Measurements from ENCODE around the gene MOCOS. TPM values are rescaled to one million over a fixed set of nuclear protein-coding genes. Genes with fewer than 3 reads are reported as not detected.

Gene MOCOS
- total RNA-seq, 4 donors from 2014 or later: 1.1 to 6.2 (median 4.1) TPM

DNA sequence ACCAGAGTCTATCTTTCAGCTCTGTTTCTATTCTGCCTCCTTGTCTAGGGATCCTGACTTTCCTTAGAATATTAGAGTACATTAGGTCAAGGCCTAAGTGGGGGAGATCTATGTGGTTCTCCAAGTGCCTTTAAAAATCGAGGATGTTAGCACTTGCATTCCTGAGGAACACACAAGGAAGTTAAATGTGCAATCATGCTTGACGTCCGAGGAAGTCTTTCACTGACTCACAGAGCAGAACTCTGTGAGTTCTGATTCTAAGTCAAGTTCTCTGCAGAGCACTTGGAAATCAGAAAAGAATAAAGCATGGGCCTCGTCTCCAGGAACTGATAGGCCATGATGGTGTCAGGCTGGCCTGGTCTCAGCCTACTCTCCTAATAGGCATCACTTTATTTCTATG is 127.5 kb downstream of the MOCOS start:
- WGBS, 2 donors: 50 to 61% methylated on average over 4 of the region's 4 CpGs
- no peak for DNase-seq (ENCODE audit: low spot score in 2 of 2)
- TF ChIP-seq, protein P1, sequence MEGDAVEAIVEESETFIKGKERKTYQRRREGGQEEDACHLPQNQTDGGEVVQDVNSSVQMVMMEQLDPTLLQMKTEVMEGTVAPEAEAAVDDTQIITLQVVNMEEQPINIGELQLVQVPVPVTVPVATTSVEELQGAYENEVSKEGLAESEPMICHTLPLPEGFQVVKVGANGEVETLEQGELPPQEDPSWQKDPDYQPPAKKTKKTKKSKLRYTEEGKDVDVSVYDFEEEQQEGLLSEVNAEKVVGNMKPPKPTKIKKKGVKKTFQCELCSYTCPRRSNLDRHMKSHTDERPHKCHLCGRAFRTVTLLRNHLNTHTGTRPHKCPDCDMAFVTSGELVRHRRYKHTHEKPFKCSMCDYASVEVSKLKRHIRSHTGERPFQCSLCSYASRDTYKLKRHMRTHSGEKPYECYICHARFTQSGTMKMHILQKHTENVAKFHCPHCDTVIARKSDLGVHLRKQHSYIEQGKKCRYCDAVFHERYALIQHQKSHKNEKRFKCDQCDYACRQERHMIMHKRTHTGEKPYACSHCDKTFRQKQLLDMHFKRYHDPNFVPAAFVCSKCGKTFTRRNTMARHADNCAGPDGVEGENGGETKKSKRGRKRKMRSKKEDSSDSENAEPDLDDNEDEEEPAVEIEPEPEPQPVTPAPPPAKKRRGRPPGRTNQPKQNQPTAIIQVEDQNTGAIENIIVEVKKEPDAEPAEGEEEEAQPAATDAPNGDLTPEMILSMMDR (IDR thresholded peaks at IDR 0.05): no peak
- no peak for TF ChIP-seq POLR2A (IDR thresholded peaks at IDR 0.05)
- H3K4me3 ChIP-seq (ENCODE audit: low read depth, poor library complexity, severe bottlenecking): no peak overlapping the region
- intact Hi-C loops (cut with DNase I; ENCODE audit: low total_unique reads): no loop called here

DNA sequence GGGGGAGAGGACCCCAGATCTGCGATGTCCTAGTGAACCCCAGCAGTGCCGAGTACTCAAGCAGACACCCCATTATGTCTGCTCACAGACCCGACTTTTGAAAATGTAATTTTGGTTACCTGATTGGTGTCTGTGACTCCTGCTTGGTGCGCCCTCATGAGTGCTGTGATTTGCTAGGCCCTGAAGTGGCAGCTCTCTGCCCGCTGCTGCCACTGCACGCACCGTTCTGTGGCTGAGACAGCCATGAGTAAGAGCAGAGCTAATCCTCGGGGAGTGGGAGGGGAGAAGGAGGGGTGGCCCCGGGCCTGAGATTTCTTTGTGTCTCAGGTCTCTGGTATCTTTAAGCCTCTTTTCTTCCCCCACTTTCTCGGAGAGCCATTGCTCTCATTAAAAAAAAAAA is 128.4 kb downstream of the MOCOS start:
- intact Hi-C loops (cut with DNase I; ENCODE audit: low total_unique reads): no loop called here
- no peak for TF ChIP-seq POLR2A (IDR thresholded peaks at IDR 0.05)
- DNase-seq (ENCODE audit: low spot score in 2 of 2): peak in 1 of 2 donors; percentile 73

DNA sequence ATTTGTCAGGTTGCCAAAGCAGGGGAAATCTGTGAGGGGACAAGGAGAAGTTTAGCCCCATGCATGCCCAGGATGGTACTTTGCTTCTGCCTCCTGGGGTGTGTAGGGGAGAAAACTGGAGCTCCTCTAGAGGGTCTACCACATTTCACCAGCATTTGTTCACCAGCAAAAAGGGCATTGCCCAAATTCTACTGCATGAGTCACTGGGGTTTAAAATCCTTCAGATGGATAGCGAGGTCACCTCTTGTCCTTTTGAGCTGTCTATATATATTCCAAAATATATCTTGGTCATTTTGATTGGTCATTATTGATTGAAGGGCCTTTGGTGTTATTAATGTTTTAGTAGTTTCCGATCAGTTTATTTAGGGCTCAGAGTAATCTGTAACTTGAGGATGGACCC is 128.9 kb downstream of the MOCOS start:
- no peak for DNase-seq (ENCODE audit: low spot score in 2 of 2)
- 86 to 97% methylated on average over 2 of the region's 2 CpGs for WGBS, 2 donors
- no peak for TF ChIP-seq POLR2A (IDR thresholded peaks at IDR 0.05)
- TF ChIP-seq, protein P1 (IDR thresholded peaks at IDR 0.05): no peak
- no peak overlapping the region for H3K4me3 ChIP-seq (ENCODE audit: low read depth, poor library complexity, severe bottlenecking)
- intact Hi-C loops (cut with DNase I; ENCODE audit: low total_unique reads): no loop called here

More for the DNA sequence above, 128.4 kb downstream of the MOCOS start:
- no peak overlapping the region for H3K4me3 ChIP-seq (ENCODE audit: low read depth, poor library complexity, severe bottlenecking)
- 76 to 79% methylated on average over 10 of the region's 10 CpGs for WGBS, 2 donors

Other genes starting within 250 kb of the MOCOS start
- 10 to 100 TPM; 30.1 to 55.9 (median 46.9) TPM for gene RPRD1A, start 119.9 kb upstream of the MOCOS start, total RNA-seq
- 100 to 1,000 TPM in 1 of 4 donors, 10 to 100 TPM in 3; 64.3 to 137 (median 83.2) TPM for gene SLC39A6, start 58.2 kb upstream of the MOCOS start, total RNA-seq
- 10 to 100 TPM; 52.6 to 67.6 (median 59.7) TPM for gene ELP2, start 57.6 kb upstream of the MOCOS start, total RNA-seq
- 10 to 100 TPM in 1 of 4 donors, 1 to 10 TPM in 3; 5.3 to 15.1 (median 7.8) TPM for gene FHOD3, start 110.2 kb downstream of the MOCOS start, total RNA-seq